GM12874 (cell line): ENCODE results near the gene COL25A1.

Experiments
- TF ChIP-seq, protein P1 (sequence below): IDR thresholded peaks from 2 replicates; pipeline ENCODE4 v1.5.1; 2011; ENCODE audit warnings: low read depth, mild to moderate bottlenecking, control low read depth, low read length, moderate library complexity; ENCODE audit not compliant: insufficient read depth

Gene COL25A1

DNA sequence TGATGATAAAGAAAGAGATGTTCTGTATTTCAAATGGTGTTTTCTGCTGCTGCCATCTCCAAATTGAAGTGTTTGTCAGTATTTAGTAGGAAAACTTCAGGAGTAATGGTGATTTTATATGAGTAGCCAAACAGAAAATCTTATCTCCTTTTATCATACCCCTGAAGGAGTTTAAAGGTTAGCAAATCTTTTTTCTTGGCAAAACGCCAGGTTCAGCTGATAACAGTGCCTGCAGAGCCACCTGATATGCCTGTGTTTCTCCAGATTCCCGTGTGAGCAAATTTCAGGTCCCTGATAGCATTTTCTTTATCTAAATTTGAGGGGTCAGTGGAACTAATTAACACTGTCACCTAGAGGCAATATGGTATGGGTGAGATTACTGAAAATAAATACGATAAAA is 473.8 kb downstream of the COL25A1 start:
- TF ChIP-seq, protein P1, sequence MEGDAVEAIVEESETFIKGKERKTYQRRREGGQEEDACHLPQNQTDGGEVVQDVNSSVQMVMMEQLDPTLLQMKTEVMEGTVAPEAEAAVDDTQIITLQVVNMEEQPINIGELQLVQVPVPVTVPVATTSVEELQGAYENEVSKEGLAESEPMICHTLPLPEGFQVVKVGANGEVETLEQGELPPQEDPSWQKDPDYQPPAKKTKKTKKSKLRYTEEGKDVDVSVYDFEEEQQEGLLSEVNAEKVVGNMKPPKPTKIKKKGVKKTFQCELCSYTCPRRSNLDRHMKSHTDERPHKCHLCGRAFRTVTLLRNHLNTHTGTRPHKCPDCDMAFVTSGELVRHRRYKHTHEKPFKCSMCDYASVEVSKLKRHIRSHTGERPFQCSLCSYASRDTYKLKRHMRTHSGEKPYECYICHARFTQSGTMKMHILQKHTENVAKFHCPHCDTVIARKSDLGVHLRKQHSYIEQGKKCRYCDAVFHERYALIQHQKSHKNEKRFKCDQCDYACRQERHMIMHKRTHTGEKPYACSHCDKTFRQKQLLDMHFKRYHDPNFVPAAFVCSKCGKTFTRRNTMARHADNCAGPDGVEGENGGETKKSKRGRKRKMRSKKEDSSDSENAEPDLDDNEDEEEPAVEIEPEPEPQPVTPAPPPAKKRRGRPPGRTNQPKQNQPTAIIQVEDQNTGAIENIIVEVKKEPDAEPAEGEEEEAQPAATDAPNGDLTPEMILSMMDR, result no peak

DNA sequence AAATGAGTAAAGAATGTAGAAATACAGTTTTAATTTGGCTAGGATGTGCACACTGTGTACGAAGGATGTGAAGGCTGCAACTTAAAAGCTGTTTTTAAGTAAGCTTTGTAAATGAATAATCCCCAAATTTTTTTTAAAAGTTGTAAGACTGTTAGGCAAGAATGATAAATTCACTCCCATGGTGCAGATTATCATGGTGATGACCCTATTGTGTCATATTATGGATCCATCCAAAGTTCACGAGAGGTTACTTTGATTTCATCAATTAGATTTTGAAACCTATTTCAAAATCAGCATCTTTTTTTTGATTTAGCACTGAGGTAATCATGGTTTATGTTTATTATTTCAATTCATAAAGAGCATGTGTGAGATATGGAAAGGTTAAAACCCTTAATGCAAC is 476.7 kb downstream of the COL25A1 start:
- TF ChIP-seq, protein P1, result no peak

DNA sequence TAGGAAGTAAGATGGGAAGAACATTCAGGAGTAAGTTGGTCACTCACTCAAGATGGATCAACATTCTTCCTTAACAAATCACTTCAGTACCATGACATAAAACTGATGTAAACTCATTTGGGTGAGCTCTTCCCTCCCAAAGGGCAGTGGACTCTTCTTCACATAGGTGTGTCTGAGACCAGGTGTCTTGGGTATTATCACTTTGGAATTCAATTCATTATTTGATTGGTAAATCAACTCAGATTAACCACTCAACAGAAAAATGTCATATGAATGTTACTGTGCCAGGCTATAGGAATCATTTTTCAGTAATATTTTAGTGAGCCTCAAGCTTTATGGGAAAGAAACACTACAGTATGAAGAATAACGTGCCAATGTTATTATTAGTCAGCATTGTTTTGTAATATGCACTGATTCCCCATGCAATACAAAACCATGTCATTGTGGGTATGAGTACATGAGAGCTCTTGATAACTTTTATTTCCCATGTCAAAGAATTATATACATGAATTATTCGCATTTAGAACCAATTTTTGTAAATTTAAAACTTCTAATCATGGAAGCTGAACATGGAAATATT is 481.0 kb downstream of the COL25A1 start:
- TF ChIP-seq, protein P1, result no peak

DNA sequence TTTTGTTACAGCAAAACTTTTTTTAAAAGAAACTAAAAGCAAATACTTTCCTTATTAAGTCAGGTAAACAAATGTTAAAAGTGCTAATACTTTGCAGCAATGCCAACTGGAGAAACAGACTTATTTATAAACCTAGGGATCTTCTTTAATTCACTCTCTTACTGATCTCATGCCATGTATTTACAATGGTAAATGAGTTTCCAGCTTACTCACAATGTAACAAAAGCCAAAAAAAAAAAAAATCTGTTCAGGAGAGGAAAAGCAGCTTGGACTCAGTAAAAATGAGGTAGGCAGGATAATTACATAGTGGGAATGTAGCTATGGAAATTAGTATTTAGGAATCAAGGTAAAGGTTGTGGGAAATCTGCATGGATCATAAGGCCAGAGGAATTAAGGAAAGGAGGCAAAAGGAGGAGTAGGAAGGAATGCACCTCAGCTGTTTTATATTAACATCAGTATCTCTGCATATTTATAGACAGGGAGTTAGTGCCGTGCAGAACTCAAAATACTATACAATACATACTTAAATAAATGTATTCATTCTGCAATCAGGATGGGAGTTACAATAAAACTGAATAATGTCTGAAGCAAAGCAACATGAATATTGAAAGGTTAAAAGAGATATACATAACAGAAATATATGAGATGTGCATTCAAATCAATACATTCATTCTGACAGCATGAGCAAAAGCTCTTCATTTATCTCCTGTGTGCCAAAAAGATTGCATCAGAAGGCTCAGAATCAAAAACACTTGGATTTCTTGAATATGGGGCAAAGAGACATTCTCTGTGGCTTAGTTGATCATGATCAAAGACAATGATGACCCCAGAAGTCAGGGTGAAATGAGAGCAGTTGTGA is 481.7 kb downstream of the COL25A1 start:
- TF ChIP-seq, protein P1, result no peak

DNA sequence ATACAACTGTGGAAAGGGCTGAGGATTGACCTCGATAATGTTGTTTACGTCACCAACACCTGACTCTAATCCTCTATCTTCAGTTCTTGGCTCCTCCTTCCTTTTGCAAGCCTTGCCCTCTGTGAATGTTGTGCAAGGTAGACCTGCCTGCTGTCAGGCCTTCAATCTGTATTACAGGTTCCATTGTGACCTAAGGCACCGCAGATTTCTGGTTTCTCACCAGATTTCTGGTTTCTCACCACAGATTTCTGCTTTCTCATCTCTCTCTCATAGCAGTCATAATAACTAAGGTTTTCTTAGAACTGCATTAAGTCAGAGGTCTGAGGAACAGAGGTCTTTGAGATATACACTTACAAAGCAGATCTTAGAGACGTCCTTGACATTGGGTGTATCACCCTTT is 488.1 kb downstream of the COL25A1 start:
- TF ChIP-seq, protein P1, result no peak

DNA sequence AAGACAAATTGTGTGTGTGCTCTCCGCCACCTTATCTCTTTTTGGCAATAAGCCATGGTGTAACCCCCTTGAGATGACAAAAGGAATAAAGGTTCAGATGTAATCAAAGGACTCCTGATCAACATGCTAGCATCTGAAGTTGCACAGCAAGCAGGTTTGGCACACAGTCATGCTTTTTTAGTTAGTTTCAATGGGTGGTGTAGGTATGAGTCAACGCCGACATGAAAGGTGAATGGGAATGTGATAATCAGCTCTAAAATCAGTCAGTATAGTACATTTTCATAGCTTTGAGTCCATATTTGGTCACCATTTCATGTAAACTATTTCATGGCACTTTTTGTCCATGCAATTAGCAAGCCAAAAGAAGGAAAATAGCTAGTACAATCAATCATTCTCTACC is 489.2 kb downstream of the COL25A1 start:
- TF ChIP-seq, protein P1, result no peak

DNA sequence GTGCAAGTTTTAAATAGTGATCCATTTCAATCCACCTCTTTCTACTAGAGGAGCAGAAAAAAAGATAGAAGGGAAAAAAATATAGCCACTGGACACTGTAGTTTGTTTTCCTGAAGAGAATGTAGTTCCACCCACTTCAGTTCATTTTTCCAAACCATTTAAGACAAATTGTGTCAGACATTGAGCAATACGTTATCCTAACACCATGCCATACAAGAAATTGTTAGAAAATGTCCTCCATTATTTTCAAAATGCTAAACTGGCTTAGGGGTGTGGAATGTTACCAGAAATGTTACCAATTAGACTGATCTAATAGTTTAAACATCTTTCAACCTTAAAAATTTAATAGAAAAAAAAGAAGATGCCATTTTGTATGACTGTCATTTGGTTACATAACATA is 491.0 kb downstream of the COL25A1 start:
- TF ChIP-seq, protein P1, result no peak
